Measurements from ENCODE around the gene PPIL1. TPM values are rescaled to one million over a fixed set of nuclear protein-coding genes. Genes with fewer than 3 reads are reported as not detected.
A peak's percentile ranks its signal among the peaks of the same experiment; 100 is the strongest.

The PPIL1 gene
- total RNA-seq, 8 experiments from 2014 or later, result 36.4 to 77.1 (median 48.4) TPM

GRCh38 chr6:36885461-36886401, 11.1 kb upstream of the PPIL1 start, which contains the start of gene C6orf89:
Gene C6orf89 (plus strand): TSS chr6:36885952. CDS start chr6:36899445, 13,493 bp downstream.
- peak within 1 kb of the TSS; percentile 40 to 62 (median 51) for H3K4me3 ChIP-seq
- peak within 1 kb of the TSS; percentile 77 to 86 for H3K27ac ChIP-seq
- WGBS, 10 experiments, result 0 to 37% (median 7%) methylated on average over 4 to 25 of the region's 48 CpGs
- peak; percentile 97 to 99 (median 98) for ATAC-seq (replicated peaks in 6 of 8)
- peaks cover 3 to 15% of the 10 kb centered on the region in 2 donors for H3K4me1 ChIP-seq (replicated peaks in 1 of 2)
- in situ Hi-C loops (cut with MboI; ENCODE audit: low pct_unique_long_range_greater_than_20kb in 2 of 9, low sequenced_read_pairs in 9 of 9, unreplicated experiment in 9 of 9), result loop anchor here in 6 of 9 experiments (25.0 kb wide), 4 partner anchors 102 to 327 kb away; partner anchors contain the start of genes FGD2 (in 3 of the 6), MTCH1 (in 1 of the 6) and PIM1 (in 1 of the 6)

- H3K4me3 ChIP-seq, result no peak overlapping the region
- no peak overlapping the region for H3K27ac ChIP-seq
- ATAC-seq (replicated peaks in 6 of 8), result no peak
- WGBS, 10 experiments, result 83 to 100% (median 99%) methylated on average over 1 to 3 of the region's 3 CpGs
- peaks cover 3 to 15% of the 10 kb centered on the region in 2 donors for H3K4me1 ChIP-seq (replicated peaks in 1 of 2)
- in situ Hi-C loops (cut with MboI; ENCODE audit: low pct_unique_long_range_greater_than_20kb in 2 of 9, low sequenced_read_pairs in 9 of 9, unreplicated experiment in 9 of 9), result loop anchor here in 6 of 9 experiments (25.0 kb wide), 4 partner anchors 103 to 328 kb away; partner anchors contain the start of genes FGD2 (in 3 of the 6), MTCH1 (in 1 of the 6) and PIM1 (in 1 of the 6)
Measured at GRCh38 chr6:36884610-36885009, 10.0 kb upstream of the PPIL1 start.

- H3K4me1 ChIP-seq (replicated peaks in 1 of 2), result peaks cover 8 to 14% of the 10 kb centered on the region in 2 donors
- H3K4me3 ChIP-seq, result peak overlapping the region; percentile 76 to 99 (median 89)
- in situ Hi-C loops (cut with MboI; ENCODE audit: low pct_unique_long_range_greater_than_20kb in 2 of 9, low sequenced_read_pairs in 9 of 9, unreplicated experiment in 9 of 9), result loop anchor here in 6 of 9 experiments (25.0 kb wide), 4 partner anchors 112 to 337 kb away; partner anchors contain the start of genes FGD2 (in 3 of the 6), MTCH1 (in 1 of the 6) and PIM1 (in 1 of the 6)
- ATAC-seq (replicated peaks in 6 of 8), result no peak
- 11 to 54% (median 46%) methylated on average over 4 to 6 of the region's 6 CpGs; no CpG with 5 or more reads in 1 of the 10 experiments for WGBS, 10 experiments
- H3K27ac ChIP-seq, result peak overlapping the region; percentile 97
Measured at GRCh38 chr6:36875250-36875633, 639 bp upstream of the PPIL1 start.

GRCh38 chr6:36873612-36874442, 776 bp downstream of the PPIL1 start:
- peak overlapping the region; percentile 97 for H3K27ac ChIP-seq
- in situ Hi-C loops (cut with MboI; ENCODE audit: low pct_unique_long_range_greater_than_20kb in 2 of 9, low sequenced_read_pairs in 9 of 9, unreplicated experiment in 9 of 9), result loop anchor here in 2 of 9 experiments (25.0 kb wide), 1 partner anchor 262 kb away; no protein-coding TSS in a partner anchor
- H3K4me3 ChIP-seq, result peak overlapping the region; percentile 76 to 99 (median 89)
- 0 to 14% (median 6%) methylated on average over 2 to 9 of the region's 11 CpGs for whole genome bisulfite sequencing, 10 experiments
- no peak for ATAC-seq (replicated peaks in 6 of 8)
- H3K4me1 ChIP-seq (replicated peaks in 1 of 2), result peaks cover 8 to 14% of the 10 kb centered on the region in 2 donors

GRCh38 chr6:36873115-36873514, 1.5 kb downstream of the PPIL1 start:
- H3K27ac ChIP-seq, result no peak overlapping the region
- peaks cover 8 to 17% of the 10 kb centered on the region in 2 donors for H3K4me1 ChIP-seq (replicated peaks in 1 of 2)
- no peak for ATAC-seq (replicated peaks in 6 of 8)
- WGBS, 10 experiments, result 67 to 100% (median 100%) methylated on average over 1 of the region's 1 CpG; no CpG with 5 or more reads in 1 of the 10 experiments
- in situ Hi-C loops (cut with MboI; ENCODE audit: low pct_unique_long_range_greater_than_20kb in 2 of 9, low sequenced_read_pairs in 9 of 9, unreplicated experiment in 9 of 9), result loop anchor here in 2 of 9 experiments (25.0 kb wide), 1 partner anchor 261 kb away; no protein-coding TSS in a partner anchor
- H3K4me3 ChIP-seq, result peak overlapping the region in 1 of 5 donors; percentile 99

GRCh38 chr6:36871686-36872085, 2.9 kb downstream of the PPIL1 start:
- no peak overlapping the region for H3K27ac ChIP-seq
- peaks cover 8 to 17% of the 10 kb centered on the region in 2 donors for H3K4me1 ChIP-seq (replicated peaks in 1 of 2)
- in situ Hi-C loops (cut with MboI; ENCODE audit: low pct_unique_long_range_greater_than_20kb in 2 of 9, low sequenced_read_pairs in 9 of 9, unreplicated experiment in 9 of 9), result loop anchor here in 2 of 9 experiments (25.0 kb wide), 1 partner anchor 259 kb away; no protein-coding TSS in a partner anchor
- WGBS, 10 experiments, result 80 to 100% (median 90%) methylated on average over 1 to 3 of the region's 3 CpGs; no CpG with 5 or more reads in 2 of the 10 experiments
- no peak for ATAC-seq (replicated peaks in 6 of 8)
- H3K4me3 ChIP-seq, result no peak overlapping the region

- in situ Hi-C loops (cut with MboI; ENCODE audit: low pct_unique_long_range_greater_than_20kb in 2 of 9, low sequenced_read_pairs in 9 of 9, unreplicated experiment in 9 of 9), result loop anchor here in 2 of 9 experiments (25.0 kb wide), 1 partner anchor 255 kb away; no protein-coding TSS in a partner anchor
- ATAC-seq (replicated peaks in 6 of 8), result no peak
- WGBS, 10 experiments, result 20 to 100% (median 87%) methylated on average over 1 to 4 of the region's 4 CpGs; no CpG with 5 or more reads in 3 of the 10 experiments
Measured at GRCh38 chr6:36867471-36868224, 7.0 kb downstream of the PPIL1 start.

GRCh38 chr6:36865835-36866234, 8.8 kb downstream of the PPIL1 start:
- H3K4me1 ChIP-seq (replicated peaks in 1 of 2), result peaks cover 0 to 3% of the 10 kb centered on the region in 2 donors
- ATAC-seq (replicated peaks in 6 of 8), result peak in 2 of 8 experiments; percentile 31 to 81
- no peak overlapping the region for H3K4me3 ChIP-seq
- H3K27ac ChIP-seq, result no peak overlapping the region
- in situ Hi-C loops (cut with MboI; ENCODE audit: low pct_unique_long_range_greater_than_20kb in 2 of 9, low sequenced_read_pairs in 9 of 9, unreplicated experiment in 9 of 9), result loop anchor here in 2 of 9 experiments (25.0 kb wide), 1 partner anchor 254 kb away; no protein-coding TSS in a partner anchor
- 13 to 94% (median 71%) methylated on average over 1 to 2 of the region's 2 CpGs; no CpG with 5 or more reads in 1 of the 10 experiments for WGBS, 10 experiments

More at GRCh38 chr6:36867471-36868224, 7.0 kb downstream of the PPIL1 start:
- Histone ChIP-seq H3K27ac (no peak overlapping the region), H3K4me3 (no peak overlapping the region), H3K4me1 (replicated peaks in 1 of 2) (peaks cover 0 to 3% of the 10 kb centered on the region in 2 donors)

- peaks cover 0 to 3% of the 10 kb centered on the region in 2 donors for H3K4me1 ChIP-seq (replicated peaks in 1 of 2)
- WGBS, 10 experiments, result 77 to 100% (median 86%) methylated on average over 2 to 11 of the region's 12 CpGs; no CpG with 5 or more reads in 1 of the 10 experiments
- in situ Hi-C loops (cut with MboI; ENCODE audit: low pct_unique_long_range_greater_than_20kb in 2 of 9, low sequenced_read_pairs in 9 of 9, unreplicated experiment in 9 of 9), result loop anchor here in 2 of 9 experiments (25.0 kb wide), 1 partner anchor 252 kb away; no protein-coding TSS in a partner anchor
- no peak overlapping the region for H3K27ac ChIP-seq
- no peak for ATAC-seq (replicated peaks in 6 of 8)
- no peak overlapping the region for H3K4me3 ChIP-seq
Measured at GRCh38 chr6:36863670-36864540, 10.7 kb downstream of the PPIL1 start.

- Histone ChIP-seq H3K4me1 (replicated peaks in 1 of 2) (peaks cover 0 to 6% of the 10 kb centered on the region in 2 donors), H3K4me3 (no peak overlapping the region), H3K27ac (no peak overlapping the region)
- 78 to 100% (median 85%) methylated on average over 1 to 3 of the region's 4 CpGs; no CpG with 5 or more reads in 2 of the 10 experiments for WGBS, 10 experiments
- in situ Hi-C loops (cut with MboI; ENCODE audit: low pct_unique_long_range_greater_than_20kb in 2 of 9, low sequenced_read_pairs in 9 of 9, unreplicated experiment in 9 of 9), result loop anchor here in 2 of 9 experiments (25.0 kb wide), 1 partner anchor 251 kb away; no protein-coding TSS in a partner anchor
- no peak for ATAC-seq (replicated peaks in 6 of 8)
Measured at GRCh38 chr6:36862848-36863382, 11.7 kb downstream of the PPIL1 start.
